ENCODE results near the gene ZNF503.

ZNF503 gene

DNA sequence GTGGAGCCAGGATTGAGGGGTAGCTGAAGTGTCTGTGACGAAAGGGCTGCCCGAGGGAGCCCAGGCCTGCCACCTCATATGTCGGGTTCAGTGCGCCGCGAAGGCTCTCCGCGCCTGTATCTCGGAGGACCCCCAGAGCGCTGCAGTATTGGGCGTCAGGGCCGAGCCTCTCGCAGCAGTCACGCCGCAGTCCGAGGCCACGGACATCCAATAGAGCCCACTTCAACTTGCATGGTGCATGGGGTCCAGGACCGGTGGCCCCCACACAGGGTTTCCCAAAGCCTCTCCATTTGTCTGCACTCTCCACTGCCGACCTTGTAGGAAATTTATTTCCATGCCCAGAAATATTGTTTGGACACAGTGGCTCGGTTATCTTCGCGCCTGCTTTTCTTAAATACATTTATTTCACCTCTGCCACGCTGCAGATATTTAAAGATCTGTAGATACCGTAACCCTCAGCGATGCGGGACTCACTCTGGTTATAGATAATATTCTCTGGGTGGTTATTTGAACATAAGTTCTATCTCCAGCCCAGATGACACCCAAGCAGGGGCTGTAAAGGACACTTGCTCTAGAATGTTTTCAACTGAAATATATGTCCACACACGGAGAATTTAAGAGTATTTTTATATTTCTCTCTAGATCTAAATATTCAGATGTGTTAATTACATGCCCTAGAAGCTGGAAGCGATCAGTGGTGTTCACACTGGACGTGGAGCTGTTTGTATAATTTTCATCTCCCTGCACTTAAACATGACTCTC is 5.1 kb upstream of the ZNF503 start:
- DNase-seq (ENCODE audit: low read depth), result no peak

DNA sequence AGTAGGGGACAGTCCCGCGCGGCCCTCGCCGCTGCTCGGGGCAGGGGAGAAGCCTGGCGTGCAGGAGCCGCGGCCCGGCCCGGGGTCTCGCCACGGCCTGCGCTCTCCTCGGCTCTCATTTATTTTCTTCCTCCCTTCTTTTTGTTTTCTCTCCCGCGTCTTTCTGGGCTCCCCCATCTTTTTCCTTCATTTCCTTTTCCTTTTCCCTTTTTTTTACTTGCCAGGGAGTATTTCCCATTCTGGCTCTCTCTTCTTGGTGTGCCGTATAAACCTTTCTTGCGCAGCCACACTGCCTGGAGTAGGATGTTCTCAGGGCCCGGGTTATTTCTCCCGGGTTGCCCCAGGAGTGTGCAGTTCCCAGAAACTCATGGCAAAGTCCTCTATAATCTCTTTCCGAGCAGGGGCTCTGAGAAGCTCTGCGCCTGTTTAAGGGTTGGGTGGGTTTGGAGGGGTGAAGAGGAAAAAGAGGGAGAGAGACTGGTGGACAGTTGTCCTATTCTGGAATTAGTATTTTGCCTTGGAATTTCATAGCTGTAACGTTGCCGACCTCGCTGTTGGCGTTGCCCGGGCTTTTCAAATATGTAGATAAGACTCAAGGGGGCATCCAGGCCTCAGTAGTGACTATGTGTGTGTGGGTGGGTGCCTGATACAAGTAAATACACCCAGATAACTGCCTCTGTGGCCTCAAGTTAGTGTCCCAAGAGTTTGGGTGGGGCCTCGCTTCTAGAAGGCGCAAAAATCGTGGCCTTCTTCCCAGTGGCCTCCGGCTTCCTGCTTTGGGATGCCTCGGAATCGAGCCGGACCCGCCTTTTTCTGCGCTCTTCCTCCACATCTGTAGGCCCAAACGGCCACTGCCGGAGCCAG is 4.3 kb upstream of the ZNF503 start:
- DNase-seq (ENCODE audit: low read depth), result no peak

DNA sequence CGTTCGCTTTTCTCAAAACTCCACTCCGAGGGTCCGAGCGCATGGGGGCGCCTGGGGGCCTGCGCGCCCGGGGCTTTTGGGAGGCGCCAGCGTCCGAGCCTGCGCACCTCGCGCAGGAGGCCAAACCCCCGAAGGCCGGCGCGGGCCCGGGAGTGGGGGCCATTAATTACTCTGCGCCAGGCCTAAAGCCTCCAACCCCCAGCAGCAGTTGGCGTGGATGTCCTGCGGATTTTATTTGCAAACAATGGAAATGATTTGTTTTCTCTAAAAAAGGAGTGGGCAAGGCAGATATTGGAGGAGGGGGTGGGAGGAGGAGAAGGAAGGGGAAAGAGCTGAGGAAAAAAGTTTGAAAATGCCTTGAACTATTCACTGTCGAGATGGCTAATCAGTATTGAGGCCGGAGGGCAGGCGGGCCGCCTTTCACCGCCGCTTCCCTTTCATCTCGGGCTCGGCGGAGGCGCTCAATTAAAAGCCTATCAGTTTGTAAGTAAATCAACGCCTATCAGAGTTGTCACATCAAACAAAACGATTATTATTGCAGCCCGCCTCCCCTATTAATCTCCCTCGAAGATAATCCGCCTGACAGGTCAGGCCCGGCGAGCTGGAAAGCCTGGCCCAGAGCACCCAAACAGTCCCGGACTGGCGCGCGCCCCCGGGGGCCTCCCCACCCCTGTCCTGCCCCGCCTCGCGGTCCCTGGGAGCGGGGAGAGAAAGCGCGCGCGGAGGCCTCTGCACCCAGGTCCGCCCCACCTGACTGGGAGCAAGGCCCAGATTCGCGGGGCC is 3.4 kb upstream of the ZNF503 start:
- no peak for DNase-seq (ENCODE audit: low read depth)

DNA sequence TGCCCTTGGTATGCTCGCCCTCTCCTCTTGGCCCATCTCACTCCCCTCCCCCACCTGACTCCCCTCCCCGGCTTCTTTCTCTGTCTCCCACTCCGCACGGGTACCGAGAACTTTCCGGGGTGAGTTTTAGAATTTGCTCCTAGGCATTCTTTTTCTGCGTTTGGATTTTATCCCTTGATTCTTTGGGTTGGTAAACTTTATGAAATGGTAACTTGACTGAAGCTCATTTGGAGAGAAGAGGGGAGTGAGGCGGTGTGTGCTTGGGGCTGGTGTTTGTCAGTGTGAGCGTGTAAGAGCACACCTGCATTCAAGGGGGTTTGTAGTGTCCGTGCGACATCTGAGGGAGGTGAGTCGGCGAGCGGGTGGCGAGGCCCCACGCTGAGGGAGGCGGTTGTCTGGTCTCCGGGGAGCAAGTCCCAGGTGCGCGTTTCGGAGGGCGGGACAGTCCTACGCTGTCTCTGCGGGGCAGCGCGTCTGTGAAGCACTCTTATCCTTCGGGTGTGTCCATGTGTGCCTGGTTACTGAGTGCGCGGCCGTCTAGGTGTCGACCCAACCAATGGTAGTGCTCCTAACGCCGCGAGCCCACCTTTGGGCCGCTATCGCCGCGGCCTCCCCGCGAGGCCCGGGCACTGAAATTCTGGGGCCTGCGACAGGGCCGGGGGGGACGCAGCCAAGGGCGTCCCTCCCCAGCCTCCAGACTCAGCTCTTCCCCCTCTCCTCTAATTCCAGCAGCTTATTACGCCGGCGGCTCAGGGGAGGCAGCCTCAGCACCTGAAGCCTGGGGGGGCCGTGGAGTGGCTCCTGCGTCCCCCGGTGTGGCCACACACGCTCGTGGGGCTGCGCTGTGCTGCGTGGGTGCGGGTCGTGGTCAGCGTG is 2.6 kb upstream of the ZNF503 start:
- DNase-seq (ENCODE audit: low read depth), result no peak

GRCh38 chr10:75403144-75403938 is 1.8 kb upstream of the ZNF503 start:
- DNase-seq (ENCODE audit: low read depth), result no peak

DNA sequence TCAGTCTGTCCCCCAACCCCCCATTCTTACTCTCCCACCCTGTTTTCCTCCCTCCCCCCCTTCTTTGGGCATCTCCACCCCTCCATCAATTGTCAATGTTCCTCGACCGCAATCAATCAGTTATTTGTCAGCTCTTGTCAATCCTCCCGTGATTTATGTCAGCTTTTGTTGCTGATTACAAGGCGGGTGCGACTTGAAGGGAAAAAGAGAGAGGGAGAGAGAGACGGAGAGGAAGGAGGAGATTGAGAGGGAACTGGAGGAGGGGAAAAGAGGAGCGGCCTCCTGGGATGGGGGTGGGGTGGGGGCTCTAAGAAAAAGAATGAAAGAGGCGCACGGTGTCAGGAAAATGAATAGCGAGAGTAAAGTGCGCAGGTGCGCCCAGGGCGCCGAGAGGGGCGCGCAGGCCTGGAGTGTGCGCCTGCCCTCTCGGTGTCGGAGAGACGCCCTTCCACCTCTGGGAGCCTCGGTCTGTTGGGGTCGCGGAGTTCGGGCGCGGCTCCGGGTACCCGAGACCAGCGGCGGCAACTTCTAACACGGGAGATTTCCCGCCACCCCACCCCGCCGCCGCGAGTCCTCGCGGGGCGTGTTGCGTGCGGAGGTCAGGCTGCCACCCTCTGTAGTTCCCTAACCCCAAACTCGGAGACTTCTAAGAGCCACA is 1.1 kb upstream of the ZNF503 start:
- DNase-seq (ENCODE audit: low read depth), result no peak

DNA sequence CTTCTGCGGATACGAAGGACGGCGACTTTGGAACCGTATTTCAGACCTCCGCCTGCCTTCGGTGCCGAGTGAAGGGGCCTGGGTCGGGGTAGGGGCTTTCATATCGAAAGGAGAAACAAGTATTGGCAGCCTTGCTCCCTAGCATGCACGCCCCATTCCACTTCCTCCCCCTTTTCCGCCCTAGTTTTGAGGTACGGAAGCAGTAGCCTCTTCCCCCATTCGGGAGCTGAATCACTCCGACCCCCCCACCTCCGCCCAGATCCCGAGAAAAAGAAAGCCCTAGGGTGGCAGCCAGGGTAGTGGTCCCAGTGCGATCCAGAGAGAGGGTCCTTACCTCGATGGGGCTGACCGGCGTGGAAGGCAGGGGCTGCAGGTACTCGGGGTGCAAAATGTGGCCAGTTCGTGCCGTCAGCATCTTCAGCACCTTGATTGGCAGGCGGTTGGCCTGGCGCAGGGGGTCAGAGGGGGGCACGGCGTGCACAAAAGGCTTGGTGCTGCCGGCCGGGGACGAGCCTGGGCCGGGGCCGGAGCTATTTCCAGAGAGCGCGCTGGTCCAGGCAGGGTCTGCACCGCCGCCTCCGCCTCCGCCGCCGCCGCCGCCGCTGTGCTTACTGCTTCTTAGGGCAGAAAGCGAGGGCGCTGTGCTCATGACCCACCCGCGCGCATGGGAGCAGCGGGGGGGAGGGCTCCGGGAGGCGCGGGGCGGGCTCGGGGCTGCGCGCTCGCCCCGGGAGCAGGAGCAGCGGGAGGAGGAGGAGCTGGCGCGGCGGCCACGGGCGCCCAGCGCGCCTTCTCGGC is 594 bp downstream of the ZNF503 start:
- no peak for DNase-seq (ENCODE audit: low read depth)

DNA sequence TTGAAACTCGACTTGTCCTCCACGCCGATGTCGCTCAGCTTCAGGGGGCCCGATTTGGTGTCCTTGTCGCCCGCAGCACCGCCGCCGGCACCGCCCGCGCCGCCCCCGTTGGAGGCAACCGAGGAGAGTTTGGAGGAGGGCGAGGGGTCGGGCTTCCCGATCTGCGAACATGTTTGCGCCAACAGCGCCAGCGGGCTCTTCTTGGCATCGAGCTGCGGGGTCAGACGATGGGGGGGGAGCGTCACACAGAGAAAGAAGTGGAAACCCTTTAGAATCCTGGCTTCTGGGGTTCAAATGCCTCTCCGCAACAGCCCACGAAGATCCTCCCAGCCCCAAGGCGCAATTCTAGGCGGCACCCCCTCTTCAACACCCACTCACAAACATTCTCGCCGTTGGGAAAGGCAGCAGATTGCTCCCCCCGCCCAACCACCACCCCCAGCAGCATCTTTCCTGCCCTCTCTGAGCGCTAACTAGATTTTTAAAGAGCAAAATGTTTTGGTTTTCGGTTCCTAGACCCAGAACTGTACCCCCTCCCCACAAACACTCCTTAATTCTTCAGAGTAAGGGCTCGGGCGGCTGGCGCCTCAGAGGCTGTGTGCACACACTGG is 1.3 kb downstream of the ZNF503 start:
- DNase-seq (ENCODE audit: low read depth), result no peak

DNA sequence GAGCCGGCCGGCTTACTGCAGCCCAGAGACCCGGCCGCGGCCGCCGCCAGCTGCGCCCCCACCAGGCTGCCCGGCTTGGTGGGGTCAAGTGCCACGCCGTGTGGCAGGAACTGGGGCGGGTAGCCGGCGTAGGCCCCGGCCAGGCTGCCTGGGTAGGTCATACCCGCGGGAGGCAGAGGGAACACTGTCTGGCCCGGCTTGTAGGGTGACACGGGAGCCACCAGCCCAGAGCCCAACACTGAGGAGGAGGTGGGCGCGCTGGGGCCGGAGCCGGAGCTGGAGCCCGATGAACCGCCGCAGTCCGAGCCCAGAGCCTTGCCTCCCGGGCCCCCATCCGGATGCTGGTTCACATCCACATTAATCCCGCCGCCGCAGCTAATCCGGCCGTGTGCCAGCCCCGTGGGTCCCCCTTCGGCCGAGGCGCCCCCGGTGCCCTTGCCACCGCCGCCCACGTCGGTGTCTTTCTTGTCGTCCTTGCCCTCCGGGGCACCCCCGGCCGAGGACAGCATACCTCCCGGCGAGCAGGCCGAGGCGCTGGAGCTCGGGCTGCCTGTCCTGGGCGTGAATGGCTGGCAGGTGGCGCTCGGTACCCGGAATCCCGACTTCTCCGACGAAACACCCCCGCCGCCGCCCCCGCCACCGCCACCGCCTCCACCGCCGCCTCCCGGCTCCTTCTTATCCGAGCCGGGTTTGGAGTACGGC is 2.0 kb downstream of the ZNF503 start:
- no peak for DNase-seq (ENCODE audit: low read depth)

GRCh38 chr10:75398692-75399460 is 2.7 kb downstream of the ZNF503 start:
- no peak for DNase-seq (ENCODE audit: low read depth)

GRCh38 chr10:75398200-75398691 is 3.3 kb downstream of the ZNF503 start:
- no peak for DNase-seq (ENCODE audit: low read depth)

GRCh38 chr10:75397496-75398199 is 3.9 kb downstream of the ZNF503 start:
- DNase-seq (ENCODE audit: low read depth), result no peak

GRCh38 chr10:75396631-75397495 is 4.7 kb downstream of the ZNF503 start:
- no peak for DNase-seq (ENCODE audit: low read depth)

- no peak for DNase-seq (ENCODE audit: low read depth)
These were observed 5.5 kb downstream of the ZNF503 start for GRCh38 chr10:75395932-75396630.
